SHP77 treated with DMSO at 0.1 percent for 48 hours (cell line): ENCODE data around the gene CAMKK2.
"Not testable (repeated sequence)": the region's sequence is repeated elsewhere in the genome, so short reads cannot be mapped to it uniquely, and the experiment has no call there.

ENCODE experiments used
- DNase-seq: peaks from one replicate; lab custom pipeline; 2025; lab: John Stamatoyannopoulos, UW

Gene CAMKK2

DNA sequence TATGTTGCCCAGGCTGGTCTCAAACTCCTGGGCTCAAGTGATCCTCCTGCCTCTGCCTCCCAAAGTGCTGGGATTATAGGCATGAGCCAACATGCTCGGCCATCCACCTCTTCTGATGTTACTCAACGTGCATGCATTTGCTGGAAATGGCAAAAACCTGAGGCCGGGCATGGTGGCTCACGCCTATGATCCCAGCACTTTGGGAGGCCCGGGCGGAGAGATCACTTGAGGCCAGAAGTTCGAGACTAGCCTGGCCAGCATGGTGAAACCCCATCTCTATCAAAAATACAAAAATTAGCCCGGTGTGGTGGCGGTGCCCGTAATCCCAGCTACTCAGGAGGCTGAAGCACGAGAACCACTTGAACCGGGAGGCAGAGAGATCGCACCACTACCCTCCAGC is 1.9 kb upstream of the CAMKK2 start:
- DNase-seq = not testable (repeated sequence)

DNA sequence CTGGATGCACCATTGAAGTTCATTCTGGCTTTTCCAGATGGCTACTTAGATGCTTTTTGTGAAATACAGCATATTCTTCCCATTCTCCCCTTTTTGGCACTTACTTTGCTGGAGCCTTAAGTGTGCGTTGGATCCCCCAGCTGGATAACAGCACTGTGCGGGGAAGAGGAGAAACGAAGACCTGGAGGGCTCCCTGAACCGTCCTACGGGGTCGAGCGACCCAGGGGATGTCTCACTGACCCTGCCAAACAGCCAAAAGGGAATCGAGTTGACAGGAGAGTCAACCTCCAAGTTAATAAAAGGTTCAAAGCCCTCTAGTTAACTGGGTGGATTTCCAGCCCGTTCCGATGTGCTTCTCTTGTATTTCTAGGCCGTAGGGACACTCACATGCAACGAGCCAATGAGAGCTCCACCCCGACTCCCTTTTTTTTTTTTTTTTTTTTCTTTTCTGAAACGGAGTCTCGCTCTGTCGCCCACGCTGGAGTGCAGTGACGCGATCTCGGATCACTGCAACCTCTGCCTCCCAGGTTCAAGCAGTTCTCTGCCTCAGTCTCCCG is 1.0 kb upstream of the CAMKK2 start:
- peak; percentile 40 for DNase-seq

DNA sequence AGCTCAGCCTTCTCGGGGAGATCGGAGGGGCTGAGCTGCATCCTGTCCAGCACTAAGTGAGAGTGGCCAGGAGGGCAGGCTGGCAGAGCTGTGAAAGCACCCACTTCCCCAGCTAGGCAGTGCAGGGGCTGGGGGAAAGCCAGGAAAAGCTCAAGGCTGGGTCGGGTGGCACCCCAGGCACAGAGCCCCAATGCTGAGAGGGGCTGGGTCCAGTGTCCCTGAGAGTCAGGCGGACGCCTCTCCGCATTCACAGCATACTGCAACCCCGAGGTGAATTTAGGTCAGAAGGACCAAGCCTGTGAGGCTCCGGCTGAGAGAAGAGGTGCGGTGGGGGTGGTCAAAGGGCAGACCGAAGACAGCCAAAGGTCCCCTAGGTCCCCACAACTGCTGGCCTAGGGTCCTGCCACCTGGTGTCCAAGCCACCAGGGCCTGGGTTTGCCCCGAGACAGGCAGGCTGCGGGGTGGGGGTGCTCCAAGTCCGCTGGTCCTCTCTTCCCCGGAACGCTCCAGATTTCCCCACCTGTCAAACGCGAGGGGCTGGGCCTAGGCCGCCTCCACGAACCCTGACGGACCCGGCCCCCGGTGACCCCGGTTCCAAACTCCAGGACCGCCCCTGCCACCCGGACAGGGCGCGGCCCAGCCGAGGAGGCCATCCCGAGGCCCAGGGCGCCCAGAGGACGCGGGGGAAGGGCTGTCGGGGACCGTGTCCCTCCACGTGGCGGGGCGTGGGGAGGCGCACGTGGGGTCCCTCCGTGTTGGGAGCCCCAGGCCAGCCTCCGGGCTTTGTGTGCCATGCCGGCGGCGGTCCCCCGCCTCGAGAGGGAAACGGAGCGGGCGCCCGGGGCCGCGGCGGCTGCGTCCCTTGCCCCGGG is 527 bp downstream of the CAMKK2 start:
- DNase-seq = no peak

DNA sequence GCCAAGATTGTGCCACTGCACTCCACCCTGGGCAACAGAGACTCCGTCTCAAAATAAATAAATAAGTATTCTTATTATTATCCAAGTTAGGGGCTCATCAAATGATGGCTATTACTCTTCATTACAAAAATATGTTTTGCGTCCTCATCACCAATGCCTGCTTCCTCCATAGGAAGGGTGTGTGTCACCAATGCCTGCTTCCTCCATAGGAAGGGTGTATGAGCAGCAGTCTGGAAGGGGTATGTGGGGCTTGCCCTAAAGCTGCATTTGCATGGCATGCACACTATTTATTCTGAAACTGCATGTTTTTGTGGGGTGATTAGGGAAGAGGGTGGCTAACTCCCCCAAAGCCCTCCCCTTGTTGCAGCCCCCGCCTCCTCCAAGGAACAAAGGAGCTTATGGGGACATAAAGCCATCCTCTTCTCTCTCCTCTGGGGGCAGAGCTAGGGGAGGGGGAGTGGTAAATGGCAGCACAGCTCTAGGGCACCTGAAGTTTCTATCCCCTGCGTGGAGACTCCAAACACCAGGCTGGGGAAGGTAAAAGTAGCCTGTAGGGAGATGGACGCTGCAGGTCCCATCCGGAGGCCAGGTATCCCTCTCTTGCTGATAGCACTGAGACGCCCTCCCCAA is 1.3 kb downstream of the CAMKK2 start:
- DNase-seq = no peak

DNA sequence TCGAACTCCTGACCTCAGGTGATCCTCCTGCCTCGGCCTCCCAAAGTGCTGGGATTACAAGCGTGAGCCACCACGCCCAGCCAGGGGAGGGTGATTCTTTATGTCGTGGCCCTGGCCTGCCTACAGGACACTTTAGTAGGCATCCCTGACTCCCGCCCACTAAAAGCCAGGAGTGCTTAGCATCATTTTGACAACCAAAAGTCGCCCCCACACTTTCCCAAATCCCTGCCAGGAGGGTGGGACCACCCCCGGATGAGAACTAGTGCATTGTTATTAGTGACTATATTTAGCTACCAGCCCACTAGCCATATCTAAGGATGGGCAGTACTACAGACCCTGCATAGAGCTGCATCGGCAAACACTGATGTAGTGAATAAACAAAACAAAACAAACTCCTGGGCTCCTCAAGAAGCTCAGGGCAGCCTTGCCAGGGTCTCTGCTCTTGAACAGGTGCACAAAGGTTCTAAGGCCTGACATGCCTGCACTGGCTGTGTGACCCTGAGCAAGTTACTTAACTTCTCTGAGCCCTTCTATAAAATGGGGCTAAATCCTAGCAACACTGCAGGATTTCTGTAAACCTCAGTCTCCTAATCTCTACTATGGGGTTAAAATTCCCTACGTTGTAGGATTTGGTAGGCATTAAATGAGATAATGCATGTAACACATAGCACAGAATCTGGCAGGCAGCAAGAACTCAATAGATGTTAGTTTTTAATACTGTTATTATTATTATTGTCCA is 2.2 kb downstream of the CAMKK2 start:
- no peak for DNase-seq

DNA sequence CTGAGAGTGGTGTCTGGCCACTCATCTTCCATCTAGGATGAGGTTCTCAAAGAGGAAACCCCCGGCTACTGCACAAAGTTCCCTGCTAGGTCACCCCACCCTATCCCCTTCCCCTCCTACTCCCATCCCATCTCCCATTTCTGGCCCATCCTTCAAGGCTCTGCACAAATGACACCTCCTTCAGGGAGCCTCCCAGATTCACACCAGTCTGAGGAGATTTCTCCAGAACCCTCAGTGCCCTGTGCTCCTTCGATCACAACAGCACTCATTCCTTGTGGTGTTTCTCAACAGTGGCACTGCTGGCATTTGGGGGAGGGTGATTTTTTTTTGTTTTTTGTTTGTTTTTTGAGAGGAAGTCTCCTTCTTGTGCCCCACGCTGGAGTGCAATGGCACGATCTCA is 2.9 kb downstream of the CAMKK2 start:
- no peak for DNase-seq

DNA sequence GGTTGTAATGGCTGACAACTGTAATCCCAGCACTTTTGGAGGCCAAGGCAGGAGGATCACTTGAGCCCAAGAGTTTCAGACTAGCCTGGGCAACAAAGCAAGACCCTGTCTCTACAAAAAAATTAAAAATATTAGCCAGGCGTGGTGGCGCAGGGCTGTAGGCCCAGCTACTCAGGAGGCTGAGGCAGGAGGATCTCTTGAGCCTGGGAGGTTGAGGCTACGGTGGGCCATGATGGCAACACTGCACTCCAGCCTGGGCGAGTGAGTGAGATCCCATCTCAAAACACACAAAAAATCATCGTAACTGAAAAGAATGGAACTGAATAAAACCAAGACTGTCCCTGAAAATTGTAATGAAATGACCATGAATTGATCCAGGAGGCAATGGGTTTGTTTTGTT is 6.1 kb downstream of the CAMKK2 start:
- DNase-seq = no peak

DNA sequence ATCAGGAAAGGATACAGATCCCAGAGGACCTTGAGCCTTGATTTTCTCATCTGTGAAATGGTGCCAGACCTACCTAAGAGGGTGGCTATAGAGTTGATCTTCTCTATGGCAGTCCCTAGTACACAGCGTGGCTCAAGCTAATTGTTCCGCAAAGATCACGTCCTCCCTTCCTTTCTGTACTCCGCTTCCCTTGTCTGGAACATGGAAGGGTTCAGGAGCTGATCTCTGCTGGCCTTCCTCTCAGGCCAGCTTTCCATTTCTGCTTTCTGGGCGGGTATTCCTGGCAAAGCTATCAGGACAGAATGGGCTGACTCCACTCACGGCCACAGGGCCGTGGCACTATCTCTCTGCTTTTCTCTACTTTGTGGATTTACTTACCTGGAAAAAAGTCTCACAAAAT is 6.5 kb downstream of the CAMKK2 start:
- DNase-seq = no peak

DNA sequence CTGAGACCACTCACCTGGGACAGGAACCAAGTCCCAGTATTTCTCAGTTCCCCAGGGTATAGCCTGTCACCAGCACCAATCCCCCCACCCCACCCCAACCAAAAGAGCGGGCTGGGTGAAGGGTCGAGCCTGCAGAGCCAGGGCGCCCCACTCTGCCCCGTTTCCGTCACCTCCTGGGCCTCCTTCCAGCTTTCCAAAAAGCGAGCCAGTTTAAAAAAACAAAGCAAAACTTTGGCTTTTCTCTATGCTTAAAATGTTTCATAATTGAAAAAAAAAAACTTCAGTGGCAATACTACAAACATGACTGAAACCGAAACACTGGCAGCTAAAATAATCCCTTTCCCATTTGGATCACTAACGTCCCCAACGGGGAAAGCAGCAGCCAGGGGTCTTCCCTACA is 7.5 kb downstream of the CAMKK2 start:
- DNase-seq = no peak

DNA sequence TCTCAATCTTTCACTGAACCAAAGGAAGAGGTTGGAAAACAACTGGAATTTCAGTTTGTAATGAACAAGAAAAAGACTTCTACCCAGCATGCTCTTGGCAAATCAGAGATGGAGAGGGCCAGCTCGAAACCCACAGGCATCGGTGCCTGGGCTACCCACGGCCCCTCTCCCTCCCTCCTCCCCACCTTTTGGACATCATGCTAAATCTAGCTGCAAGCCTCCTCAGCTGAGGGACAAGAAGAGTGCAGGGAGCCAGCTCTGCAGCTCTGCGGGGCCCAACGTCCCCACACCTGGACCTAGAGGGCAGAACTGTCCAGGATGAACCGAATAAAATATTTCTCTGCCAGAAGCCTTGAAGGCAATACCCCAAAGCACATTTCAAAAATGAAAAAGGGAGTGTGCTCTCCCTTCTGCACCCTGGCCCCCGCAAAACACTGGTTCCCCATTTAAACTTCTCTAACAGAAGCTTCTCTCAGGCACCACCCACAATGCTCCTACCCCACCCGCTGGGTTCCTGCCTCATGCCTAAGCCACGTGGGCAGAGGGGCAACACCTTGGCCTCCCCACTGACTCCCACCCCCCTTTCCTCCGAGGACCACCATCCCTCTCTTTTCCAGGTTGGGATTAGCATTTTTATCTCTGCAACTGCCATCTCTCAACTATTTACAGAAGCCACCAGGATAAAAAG is 8.2 kb downstream of the CAMKK2 start:
- no peak for DNase-seq

DNA sequence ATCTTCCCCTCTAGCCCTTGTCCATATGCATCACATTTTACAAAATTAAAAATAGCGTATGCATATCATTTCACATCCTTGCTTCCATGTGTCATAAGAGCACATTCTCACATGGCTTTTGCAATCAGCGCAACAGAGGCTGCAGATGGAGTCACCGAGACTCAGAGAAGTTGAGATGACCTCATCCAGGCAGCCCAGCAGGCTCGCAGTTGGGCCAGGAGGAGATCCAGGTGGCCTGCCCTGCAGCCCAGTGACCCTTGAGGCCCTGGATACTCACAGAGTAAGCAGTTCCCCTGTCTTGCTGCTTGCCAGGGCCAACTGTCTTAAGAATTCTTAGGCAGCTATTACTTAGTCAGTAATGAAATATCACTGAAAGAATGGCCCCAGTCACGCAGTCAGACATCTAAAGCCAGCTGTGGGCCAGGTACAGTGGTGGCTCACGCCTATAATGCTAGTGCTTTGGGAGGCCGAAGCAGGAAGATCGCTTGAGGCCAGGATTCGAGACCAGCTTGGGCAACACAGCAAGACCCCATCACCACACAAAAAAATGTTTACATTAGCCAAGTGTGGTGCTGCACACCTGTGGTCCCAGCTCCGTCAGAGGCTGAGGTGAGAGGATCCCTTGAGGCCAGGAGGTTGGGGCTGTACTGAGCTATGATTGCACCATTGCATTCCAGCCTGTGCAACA is 9.1 kb downstream of the CAMKK2 start:
- no peak for DNase-seq

DNA sequence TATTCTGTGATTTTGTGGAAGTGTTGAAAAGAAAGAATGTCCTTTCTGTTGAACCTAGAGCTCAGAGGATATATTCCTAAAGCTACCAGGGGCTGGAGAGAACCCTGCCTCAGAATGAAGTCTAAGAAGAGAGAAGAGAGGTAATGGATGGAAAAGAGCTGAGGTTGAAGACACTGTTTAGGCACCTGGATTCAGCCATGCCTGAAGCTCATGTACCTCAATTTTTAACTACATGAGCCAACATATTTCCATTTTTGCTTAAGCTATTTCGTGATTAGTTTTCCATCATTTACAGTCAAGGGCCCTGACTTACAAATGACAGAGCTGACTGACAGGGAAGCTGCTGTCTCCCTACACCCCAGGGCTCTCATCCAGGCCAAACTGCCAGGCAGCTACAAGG is 10.7 kb downstream of the CAMKK2 start:
- no peak for DNase-seq

DNA sequence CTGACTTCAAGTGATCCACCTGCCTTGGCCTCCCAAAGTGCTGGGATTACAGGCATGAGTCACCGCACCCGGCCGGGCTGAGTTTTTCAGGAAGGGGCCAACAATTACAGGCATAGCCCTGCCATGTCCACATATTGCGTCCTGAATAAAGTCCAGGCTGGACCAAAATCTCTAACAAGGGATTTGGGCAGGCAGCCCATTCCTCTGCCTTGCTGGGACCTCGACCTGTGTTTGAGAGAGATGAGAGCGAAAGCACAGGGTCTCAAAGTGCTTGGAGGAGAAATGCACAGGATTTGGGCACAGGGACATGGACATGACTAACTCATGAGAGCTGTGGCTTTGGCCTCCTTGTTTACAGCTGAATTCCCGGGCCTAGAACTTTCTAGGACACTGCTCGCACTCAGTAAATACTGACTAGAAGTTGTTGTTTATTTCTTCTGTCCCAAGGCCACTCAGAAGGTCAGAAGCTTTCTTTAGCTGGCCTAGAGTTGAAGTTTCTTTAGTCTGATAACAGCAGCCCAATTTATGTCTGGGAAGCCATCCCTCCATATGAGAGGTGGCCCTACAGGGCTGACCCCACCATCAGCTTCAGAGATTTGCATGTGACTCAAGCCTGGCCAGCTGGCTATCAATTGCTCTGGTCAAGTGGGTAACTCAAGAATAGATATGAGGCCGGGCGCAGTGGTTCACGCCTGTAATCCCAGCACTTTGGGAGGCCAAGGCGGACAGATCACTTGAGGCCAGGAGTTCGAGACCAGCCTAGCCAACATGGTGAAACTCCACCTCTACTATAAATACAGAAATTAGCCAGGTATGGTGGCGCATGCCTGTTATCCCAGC is 11.7 kb downstream of the CAMKK2 start:
- no peak for DNase-seq

DNA sequence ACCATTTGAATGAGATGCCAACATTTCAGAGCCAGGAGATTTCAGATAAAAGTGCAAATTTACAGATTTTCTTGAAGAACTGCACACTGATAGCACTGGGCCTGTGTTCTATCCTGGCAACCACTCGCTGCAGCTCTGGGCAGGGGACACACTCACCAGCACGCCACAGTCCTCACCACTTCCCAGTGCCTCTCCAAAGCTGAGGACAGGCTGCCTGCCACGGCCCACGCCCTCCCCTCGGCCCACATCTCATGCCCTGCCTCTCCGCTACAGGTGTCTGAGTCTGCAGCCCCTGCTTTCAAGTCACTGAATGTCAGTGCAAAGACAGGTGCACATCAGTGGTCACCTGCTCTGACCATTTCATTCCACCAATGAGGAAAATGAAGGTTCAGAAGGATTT is 12.7 kb downstream of the CAMKK2 start:
- DNase-seq = no peak

DNA sequence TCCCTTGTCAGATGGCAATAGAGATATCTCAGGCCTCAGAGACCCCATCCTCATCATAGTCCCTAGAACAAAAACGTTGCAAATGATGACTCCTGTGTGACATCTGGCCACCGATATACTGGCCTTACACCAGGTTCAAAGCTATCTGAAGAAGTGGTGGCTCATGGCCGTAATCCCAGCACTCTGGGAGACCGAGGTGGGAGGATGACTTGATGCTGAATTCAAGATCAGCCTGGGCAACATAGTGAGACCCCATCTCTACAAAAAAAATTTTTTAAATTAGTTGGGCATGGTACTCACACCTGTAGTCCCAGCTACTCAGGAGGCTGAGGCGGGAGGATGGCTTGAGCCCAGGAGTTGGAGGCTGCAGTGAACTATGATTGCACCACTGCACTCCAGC is 13.1 kb downstream of the CAMKK2 start:
- DNase-seq = no peak

DNA sequence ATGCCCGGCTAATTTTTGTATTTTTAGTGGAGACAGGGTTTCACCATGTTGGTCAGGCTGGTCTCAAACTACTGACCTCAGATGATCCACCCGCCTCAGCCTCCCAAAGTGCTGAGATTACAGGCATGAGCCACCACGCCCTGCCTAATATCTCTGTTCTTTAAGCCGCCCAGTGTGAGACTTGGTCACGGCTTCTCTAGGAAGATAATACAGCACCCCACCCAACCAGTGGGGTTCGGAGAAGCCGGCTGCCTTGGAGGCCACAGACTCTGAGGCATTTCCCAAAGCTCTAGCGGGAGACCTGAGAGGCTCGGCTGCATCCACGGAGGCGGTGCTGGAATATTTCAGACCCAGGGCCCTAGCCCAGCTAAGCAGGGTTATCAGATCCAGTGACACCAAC is 13.6 kb downstream of the CAMKK2 start:
- DNase-seq = not testable (repeated sequence)

DNA sequence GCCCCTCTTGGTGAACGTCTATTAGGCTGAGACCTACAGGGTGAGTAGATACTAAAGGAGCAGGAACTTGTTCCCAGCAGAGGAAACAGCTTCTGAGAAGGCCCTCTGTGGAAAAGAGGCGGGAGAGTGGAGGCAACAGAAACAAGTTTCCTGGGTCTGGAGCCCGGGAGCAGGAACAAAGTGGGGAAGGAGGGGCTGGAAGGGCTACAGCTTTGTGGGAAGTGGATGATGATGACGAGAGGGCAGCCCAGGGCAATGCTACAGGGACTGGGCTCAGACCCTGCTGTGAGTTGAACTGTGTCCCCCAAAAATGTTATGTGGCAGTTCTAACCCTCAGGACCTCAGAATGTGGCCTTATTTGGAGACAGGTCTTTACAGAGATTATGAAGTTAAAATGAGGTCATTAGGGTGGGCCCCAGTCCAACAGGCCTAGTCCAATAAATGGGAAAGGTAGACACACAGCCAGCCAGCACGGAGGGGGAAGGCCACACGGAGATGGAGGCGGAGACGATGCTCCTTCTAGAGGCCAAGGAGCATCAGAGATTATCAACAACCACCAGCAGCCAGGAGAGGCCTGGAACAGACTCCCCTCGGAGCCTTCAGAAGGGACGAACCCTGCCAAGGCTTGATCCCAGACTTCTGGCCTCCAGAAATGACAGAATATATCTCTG is 14.3 kb downstream of the CAMKK2 start:
- no peak for DNase-seq

DNA sequence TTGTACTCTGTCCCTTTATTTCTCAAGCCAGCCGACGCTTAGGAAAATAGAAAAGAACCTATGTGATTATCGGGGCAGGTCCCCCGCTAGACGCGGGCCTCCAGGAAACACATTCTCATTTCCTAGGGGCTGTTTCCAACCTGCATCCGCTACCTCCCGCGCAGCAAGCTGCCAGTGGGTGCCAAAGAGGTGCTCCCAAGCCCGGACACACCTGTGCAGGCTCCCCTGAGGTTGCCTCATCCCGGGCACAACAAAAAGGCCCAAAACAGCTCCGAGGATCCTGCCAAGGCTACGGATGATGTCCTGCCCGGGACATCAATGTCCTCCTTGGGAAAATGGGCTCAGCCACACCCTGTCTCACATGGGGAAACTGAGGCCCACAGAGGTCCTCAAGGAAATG is 15.4 kb downstream of the CAMKK2 start:
- DNase-seq = not testable (repeated sequence)

DNA sequence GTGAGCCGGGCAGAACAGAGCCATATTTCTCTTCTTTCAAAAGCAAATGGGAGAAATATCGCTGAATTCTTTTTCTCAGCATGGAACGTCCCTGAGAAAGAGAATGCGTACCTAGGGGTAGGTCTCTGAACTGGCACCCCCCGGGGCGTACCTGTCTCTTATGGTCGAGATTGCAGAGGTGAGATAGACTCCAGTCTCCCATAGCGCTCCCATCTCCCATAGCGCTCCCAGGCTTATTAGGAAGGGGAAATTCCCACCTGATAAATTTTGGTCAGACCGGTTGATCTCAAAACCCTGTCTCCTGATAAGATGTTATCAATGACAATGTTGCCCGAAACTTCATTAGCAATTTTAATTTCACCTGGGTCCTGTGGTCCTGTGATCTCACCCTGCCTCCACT is 16.0 kb downstream of the CAMKK2 start:
- DNase-seq = not testable (repeated sequence)

DNA sequence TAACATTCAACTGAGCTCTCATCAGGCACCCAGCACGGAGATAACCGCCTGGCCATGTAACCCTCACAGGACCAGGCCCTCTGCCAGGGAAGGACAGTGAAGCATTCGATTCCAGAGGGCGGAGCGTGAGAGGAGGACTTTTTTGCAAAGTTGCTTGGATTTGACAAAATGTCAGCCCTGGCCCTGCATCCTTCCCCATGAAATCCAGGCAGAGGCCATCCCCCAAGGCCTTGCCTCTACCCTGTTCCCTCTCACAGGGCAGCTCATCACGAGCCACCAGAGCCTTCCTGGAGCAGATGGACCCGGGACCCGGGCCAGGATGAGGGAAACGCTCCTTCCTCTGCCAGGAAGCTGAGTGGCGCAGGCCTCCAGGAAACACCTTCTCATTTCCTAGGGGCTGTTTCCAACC is 17.0 kb downstream of the CAMKK2 start:
- DNase-seq = no peak
